GM18502 (cell line): ENCODE measurements around the gene SLC9A9.
"Not testable (repeated sequence)": the region's sequence is repeated elsewhere in the genome, so short reads cannot be mapped to it uniquely, and the experiment has no call there.

Source experiments
- ATAC-seq: cut with Tn5 transposase; IDR thresholded peaks from one replicate; pipeline ENCODE4 v1.9.1; 2021; ENCODE audit warnings: mild to moderate bottlenecking; ENCODE audit not compliant: unreplicated experiment, poor library complexity

The SLC9A9 gene

GRCh38 chr3:143811602-143812001 is 36.7 kb downstream of the SLC9A9 start:
- no peak for ATAC-seq

DNA sequence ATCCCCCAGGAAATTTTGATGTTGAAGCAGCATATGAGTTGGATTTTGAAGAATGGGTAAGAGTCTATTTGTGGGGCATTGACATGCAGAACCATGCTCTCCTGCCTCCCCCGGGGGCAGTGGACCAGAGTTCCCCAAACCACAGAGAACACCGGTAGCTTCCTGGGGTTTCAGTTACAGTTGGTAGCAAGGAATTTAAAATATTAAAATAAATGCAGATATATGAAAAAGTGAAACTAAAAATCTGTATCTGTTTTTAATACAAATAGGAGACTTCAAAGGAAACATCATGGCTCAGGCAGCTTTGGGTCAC is 37.4 kb downstream of the SLC9A9 start:
- ATAC-seq, result no peak

DNA sequence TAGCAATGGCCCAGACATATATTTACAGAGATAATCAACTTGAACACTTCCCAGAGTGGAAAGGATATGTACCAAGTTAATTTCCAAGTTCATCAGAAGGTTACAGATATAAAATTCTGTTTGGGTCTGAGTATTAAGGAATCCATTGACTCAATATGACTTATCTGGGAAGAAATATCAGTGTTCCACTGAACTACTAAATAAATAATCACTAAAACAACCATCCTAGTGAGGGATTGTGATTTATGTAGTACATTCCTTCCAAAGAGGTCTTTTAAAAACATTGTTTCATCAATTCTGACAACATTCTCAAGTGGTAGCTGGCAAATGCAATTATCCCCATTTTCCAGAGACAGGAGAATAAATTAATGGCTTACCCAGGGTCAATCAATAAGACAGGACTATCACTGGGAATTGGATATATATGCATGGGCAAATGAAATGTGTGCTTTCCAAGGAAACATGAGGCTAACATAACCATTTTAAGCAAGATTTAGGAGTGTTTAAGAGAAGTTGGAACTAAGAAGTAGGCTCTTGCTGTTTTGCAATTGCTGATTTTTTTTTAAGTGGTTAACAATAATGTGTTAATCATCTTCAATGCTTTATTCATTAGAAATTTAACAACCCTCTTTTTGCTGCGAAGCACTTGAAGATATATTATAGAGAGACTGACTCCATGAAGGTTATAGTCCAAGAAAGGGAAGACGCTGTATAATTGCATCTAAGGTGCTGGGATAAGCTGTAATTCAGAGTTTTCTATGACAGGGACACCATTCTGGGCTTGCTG is 37.9 kb downstream of the SLC9A9 start:
- no peak for ATAC-seq

DNA sequence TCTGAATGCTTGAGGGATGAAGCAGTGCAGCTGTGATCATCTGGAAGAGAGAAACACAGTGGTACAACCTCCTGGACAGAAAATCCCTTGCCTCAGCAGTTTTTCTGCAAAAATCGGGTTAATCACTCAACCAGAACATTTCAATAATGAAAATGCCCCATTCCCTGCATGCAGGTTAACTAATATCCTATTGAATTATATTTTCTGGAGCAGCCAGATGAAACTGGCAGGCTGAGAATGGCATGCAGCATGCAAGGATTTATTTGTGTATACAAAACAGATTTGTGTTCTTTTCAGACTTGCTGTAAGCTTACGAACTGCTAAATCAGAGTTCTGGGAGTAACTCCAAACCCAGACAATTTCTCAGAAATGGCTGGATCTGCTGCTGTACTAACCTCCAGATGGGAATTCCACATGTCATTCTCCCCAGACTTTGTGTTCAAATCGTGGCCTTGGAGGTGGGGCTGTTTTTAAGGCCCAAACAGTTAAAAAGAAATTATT is 39.1 kb downstream of the SLC9A9 start:
- ATAC-seq, result no peak

DNA sequence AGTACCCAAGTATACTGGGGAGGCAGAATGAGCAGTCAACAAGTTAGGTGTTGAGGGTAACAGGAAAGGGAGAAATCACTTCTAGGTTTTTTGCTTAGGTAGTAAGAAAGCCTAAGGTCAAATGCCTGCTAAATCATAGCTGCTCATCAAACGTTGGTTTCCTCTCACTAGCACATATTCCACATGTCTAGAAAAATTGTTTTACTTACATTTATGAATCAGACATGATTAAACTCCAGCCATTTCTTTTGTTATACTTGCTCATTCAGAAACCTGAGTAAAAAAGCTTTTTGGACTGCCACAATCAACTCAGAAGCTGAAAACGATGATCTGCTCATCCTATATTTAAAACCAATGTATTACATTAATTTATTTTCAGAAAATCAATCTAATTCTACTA is 40.2 kb downstream of the SLC9A9 start:
- ATAC-seq, result no peak

- ATAC-seq, result no peak
Observed at GRCh38 chr3:143806038-143806437, 42.2 kb downstream of the SLC9A9 start.

DNA sequence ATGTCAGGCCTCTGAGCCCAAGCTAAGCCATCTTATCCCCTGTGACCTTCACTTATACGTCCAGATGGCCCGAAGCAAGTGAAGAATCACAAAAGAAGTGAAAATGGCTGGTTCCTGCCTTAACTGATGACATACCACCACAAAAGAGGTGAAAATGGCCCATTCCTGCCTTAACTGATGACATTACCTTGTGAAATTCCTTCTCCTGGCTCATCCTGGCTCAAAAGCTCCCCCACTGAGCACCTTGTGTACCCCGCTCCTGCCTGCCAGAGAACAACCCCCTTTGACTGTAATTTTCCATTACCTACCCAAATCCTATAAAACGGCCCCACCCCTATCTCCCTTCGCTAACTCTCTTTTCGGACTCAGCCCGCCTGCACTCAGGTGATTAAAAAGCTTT is 42.8 kb downstream of the SLC9A9 start:
- not testable (repeated sequence) for ATAC-seq

GRCh38 chr3:143801046-143801445 is 47.2 kb downstream of the SLC9A9 start:
- ATAC-seq, result not testable (repeated sequence)

DNA sequence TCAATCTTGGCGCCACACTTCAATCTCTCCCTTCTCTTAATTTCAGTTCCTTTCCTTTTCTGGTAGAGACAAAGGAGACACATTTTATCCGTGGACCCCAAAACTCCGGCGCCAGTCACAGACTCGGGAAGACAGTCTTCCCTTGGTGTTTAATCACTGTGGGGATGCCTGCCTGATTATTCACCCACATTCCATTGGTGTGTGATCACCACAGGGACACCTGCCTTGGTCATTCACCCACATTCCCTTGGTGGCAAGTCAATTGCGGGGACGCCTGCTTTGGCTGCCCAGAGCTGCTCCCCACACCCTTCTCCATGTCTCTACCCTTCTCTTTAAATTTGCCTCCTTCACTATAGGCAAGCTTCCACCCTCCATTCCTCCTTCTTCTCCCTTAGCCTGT is 50.1 kb downstream of the SLC9A9 start:
- ATAC-seq, result not testable (repeated sequence)

- ATAC-seq, result no peak
Observed at GRCh38 chr3:143795874-143796273, 52.4 kb downstream of the SLC9A9 start.

DNA sequence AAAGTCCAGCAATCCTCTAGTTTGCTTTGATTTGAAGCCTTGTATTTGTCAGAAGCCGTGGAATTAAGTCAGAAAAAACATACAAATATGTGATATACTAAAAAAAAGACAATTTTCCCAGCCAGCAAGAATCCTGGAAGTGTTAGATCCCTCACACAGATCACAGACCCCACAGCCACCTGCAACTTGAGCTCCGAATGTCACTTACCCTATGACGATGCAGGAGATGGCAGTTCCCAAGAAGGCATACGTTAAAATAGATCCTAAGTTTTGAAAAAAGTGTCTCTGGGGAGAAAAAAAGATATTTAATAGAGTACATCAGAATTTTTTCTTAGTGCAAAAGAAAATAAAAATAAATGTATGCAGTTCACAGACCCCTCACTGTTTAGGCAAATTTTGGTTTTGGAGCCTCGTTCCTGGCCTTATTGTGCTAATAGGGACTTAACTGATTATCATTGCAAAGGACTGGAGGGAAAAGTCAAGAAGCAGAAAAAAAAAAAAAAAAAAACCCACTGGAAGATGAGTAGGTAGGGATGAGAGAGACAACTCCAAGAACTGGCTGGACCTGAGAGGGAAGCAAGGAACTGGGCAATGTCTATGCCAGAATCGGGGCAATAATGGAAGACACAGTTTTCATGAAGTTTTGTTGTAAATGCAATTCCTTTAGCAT is 53.3 kb downstream of the SLC9A9 start:
- no peak for ATAC-seq

- no peak for ATAC-seq
Observed at GRCh38 chr3:143793971-143794370, 54.3 kb downstream of the SLC9A9 start.

DNA sequence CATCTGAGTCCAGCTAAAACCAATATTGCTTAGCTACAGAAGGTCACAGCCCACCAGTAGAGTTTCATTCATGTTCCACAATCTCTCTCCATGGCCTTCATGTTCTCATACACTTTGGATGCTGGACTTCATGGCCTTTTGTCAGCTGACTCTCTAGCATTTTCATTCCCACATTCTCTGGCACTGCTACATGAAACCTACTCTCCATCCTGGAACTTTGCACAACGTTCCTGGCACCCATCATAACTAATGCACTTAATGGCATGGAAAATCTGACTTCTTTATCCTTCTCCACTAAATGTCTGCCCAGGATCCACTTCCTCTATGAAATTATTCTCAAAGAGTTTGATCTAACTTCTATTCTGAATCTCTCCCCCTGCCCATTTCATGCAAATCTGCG is 56.9 kb downstream of the SLC9A9 start:
- no peak for ATAC-seq

GRCh38 chr3:143786219-143787191 is 61.8 kb downstream of the SLC9A9 start:
- ATAC-seq, result no peak

- ATAC-seq, result no peak
Observed at GRCh38 chr3:143784446-143784845, 63.8 kb downstream of the SLC9A9 start.

- ATAC-seq, result no peak
Observed at GRCh38 chr3:143783851-143784370, 64.4 kb downstream of the SLC9A9 start.

GRCh38 chr3:143775459-143775858 is 72.8 kb downstream of the SLC9A9 start:
- peak; percentile 94 for ATAC-seq

GRCh38 chr3:143771939-143772338 is 76.3 kb downstream of the SLC9A9 start:
- ATAC-seq, result no peak

- ATAC-seq, result no peak
Observed at GRCh38 chr3:143771258-143771657, 77.0 kb downstream of the SLC9A9 start.

- ATAC-seq, result no peak
Observed at GRCh38 chr3:143770391-143770790, 77.9 kb downstream of the SLC9A9 start.
